CD4-positive, alpha-beta T cell (primary cell): Measurements from ENCODE around the gene ENDOU. TPM values are rescaled to one million over a fixed set of nuclear protein-coding genes. Genes with fewer than 3 reads are reported as not detected.

Experiments used
- ATAC-seq: fragments of 200-7000 bp; cut with Tn5 transposase; one replicate; pipeline ENCODE4 v1.10.0; 2022; ENCODE audit warnings: mild to moderate bottlenecking; ENCODE audit not compliant: poor library complexity
- CTCF ChIA-PET: fragments of 350-600 bp; sonication (Branson Sonifier 250); formaldehyde crosslinking; loops from one replicate; lab custom pipeline; 2021; ENCODE audit warnings: antibody characterized with exemption, inconsistent platforms; lab: Charles Lee
- POLR2A ChIA-PET: fragments of 350-600 bp; sonication (Branson Sonifier 250); formaldehyde crosslinking; loops from one replicate; lab custom pipeline; 2021; ENCODE audit warnings: antibody characterized with exemption, inconsistent platforms; lab: Charles Lee
- DNase-seq, 14 experiments: peaks; one replicate each; pipeline ENCODE4 v3.0.0-alpha.2; 2013 to 2020; ENCODE audit warnings: mixed read lengths in 2 of 14
- H3K27ac ChIP-seq, 2 donors: one replicate each; pipeline versions ENCODE4 v1.5.1 to v1.7.0; 2013; ENCODE audit warnings: low read length in 2 of 2, low read depth in 1 of 2, mild to moderate bottlenecking in 1 of 2
- H3K27me3 ChIP-seq, 2 experiments: 1 replicate in 1 of 2; 2 replicates in 1 of 2; pipeline versions ENCODE4 v1.6.1 to v1.7.0; 2013; ENCODE audit warnings: low read length in 2 of 2, control low read depth in 1 of 2, mild to moderate bottlenecking in 1 of 2, moderate library complexity in 1 of 2; ENCODE audit not compliant: insufficient read depth in 2 of 2, control insufficient read depth in 1 of 2
- H3K36me3 ChIP-seq: one replicate; pipeline ENCODE4 v1.6.1; 2013; ENCODE audit warnings: low read length, control low read depth; ENCODE audit not compliant: insufficient read depth
- H3K4me1 ChIP-seq: one replicate; pipeline ENCODE4 v1.6.1; 2013; ENCODE audit warnings: low read length, control low read depth; ENCODE audit not compliant: insufficient read depth
- H3K4me3 ChIP-seq: one replicate; pipeline ENCODE4 v1.5.1; 2013; ENCODE audit warnings: mild to moderate bottlenecking, low read length, moderate library complexity
- H3K9me3 ChIP-seq, 2 experiments: 1 replicate in 1 of 2; 2 replicates in 1 of 2; pipeline versions ENCODE4 v1.6.1 to v1.7.0; 2013; ENCODE audit warnings: low read length in 2 of 2, mild to moderate bottlenecking in 2 of 2, control low read depth in 1 of 2, moderate library complexity in 1 of 2; ENCODE audit not compliant: control insufficient read depth in 1 of 2, insufficient read depth in 1 of 2
- H3K27ac Mint-ChIP-seq: one replicate; pipeline ENCODE4 v1.8.0; 2020; ENCODE audit warnings: mixed read lengths
- H3K27me3 Mint-ChIP-seq: one replicate; pipeline ENCODE4 v1.8.0; 2021; ENCODE audit warnings: mixed read lengths
- H3K36me3 Mint-ChIP-seq: one replicate; pipeline ENCODE4 v1.8.0; 2021; ENCODE audit warnings: low read depth, mixed read lengths
- H3K4me1 Mint-ChIP-seq: one replicate; pipeline ENCODE4 v1.8.0; 2021; ENCODE audit warnings: low read depth, mixed read lengths
- H3K4me3 Mint-ChIP-seq: one replicate; pipeline ENCODE4 v1.8.0; 2020; ENCODE audit warnings: mild to moderate bottlenecking, mixed read lengths
- H3K9me3 Mint-ChIP-seq: one replicate; pipeline ENCODE4 v1.8.0; 2020; ENCODE audit warnings: mixed read lengths
- CTCF ChIP-seq: fragments of 200-600 bp; IDR thresholded peaks from one replicate; pipeline ENCODE4 v1.8.0; 2022; ENCODE audit warnings: antibody characterized with exemption, mild to moderate bottlenecking
- intact Hi-C, 2 experiments: fragments of 100-400 bp; cut with DNase I in 1 of 2; cut with micrococcal nuclease in 1 of 2; formaldehyde crosslinking; loops; one replicate each; pipeline versions ENCODE4 v1.15.1 to v1.9.0; 2023 to 2025; cut with DNase I, micrococcal nuclease
- total RNA-seq, 174 experiments: library from RNA in 2 of 174; stranded (reverse) in 2 of 174; gene quantifications; one replicate each; pipeline ENCODE4 v1.2.3 and lab custom pipeline; 2021 to 2026

ENDOU gene
- total RNA-seq, 2 experiments from 2014 or later: not detected

GRCh38 chr12:47722941-47723631, 2.2 kb downstream of the ENDOU start:
- no peak overlapping the region for H3K4me3 Mint-ChIP-seq
- intact Hi-C loops: no loop called here
- no peaks in the 10 kb centered on the region for H3K36me3 ChIP-seq
- H3K36me3 Mint-ChIP-seq: no peaks in the 10 kb centered on the region
- no peaks in the 10 kb centered on the region for H3K9me3 ChIP-seq
- no peak for ATAC-seq
- H3K27ac Mint-ChIP-seq: no peak overlapping the region
- no peak for TF ChIP-seq CTCF
- H3K27me3 ChIP-seq: no peaks in the 10 kb centered on the region
- no peak overlapping the region for H3K4me3 ChIP-seq
- no peak overlapping the region for H3K27ac ChIP-seq
- ChIA-PET CTCF (interaction anchor here (1.3 kb wide), 1 partner anchor 56 kb away, joined by 3 read pairs; no protein-coding TSS in a partner anchor), POLR2A (interaction anchor here (0.6 kb wide), 1 partner anchor 1681 kb away, joined by 3 read pairs; no protein-coding TSS in a partner anchor)
- no peaks in the 10 kb centered on the region for H3K27me3 Mint-ChIP-seq
- no peak for DNase-seq
- peaks cover 13% of the 10 kb centered on the region for H3K4me1 ChIP-seq
- peaks cover 12% of the 10 kb centered on the region for H3K4me1 Mint-ChIP-seq
- H3K9me3 Mint-ChIP-seq: no peaks in the 10 kb centered on the region

- no peak for DNase-seq
- no peaks in the 10 kb centered on the region for H3K36me3 ChIP-seq
Observed at GRCh38 chr12:47722136-47722834, 3.0 kb downstream of the ENDOU start.

More at GRCh38 chr12:47722136-47722834, 3.0 kb downstream of the ENDOU start:
- H3K27me3 Mint-ChIP-seq: no peaks in the 10 kb centered on the region
- no peak for ATAC-seq
- no peak overlapping the region for H3K4me3 Mint-ChIP-seq
- ChIA-PET POLR2A (interaction anchor here (1.1 kb wide), 1 partner anchor 91 kb away, joined by 3 read pairs; no protein-coding TSS in a partner anchor), CTCF (interaction anchor here (1.0 to 1.3 kb wide), 2 partner anchors 45 to 57 kb away, joined by 3 read pairs; no protein-coding TSS in a partner anchor)
- TF ChIP-seq CTCF: no peak
- no peak overlapping the region for H3K4me3 ChIP-seq
- intact Hi-C loops: no loop called here
- H3K4me1 Mint-ChIP-seq: peaks cover 20% of the 10 kb centered on the region
- no peaks in the 10 kb centered on the region for H3K9me3 ChIP-seq
- H3K27ac ChIP-seq: no peak overlapping the region
- H3K27ac Mint-ChIP-seq: no peak overlapping the region
- H3K9me3 Mint-ChIP-seq: no peaks in the 10 kb centered on the region
- no peaks in the 10 kb centered on the region for H3K27me3 ChIP-seq
- peaks cover 21% of the 10 kb centered on the region for H3K4me1 ChIP-seq
- no peaks in the 10 kb centered on the region for H3K36me3 Mint-ChIP-seq
